CD14-positive monocyte (primary cell): ENCODE results near the gene NR6A1. TPM values are rescaled to one million over a fixed set of nuclear protein-coding genes. Genes with fewer than 3 reads are reported as not detected.

Experiments used
- DNase-seq, 3 donors: peaks; one replicate each; pipeline ENCODE4 v3.0.0-alpha.2; 2011 to 2022
- H2AFZ ChIP-seq: 2 replicates; pipeline ENCODE4 v1.6.0; 2012; ENCODE audit warnings: mild to moderate bottlenecking, low read depth, low read length, inconsistent platforms; ENCODE audit not compliant: insufficient read depth, poor library complexity, severe bottlenecking
- H3K27ac ChIP-seq, 2 donors: 1 replicate in 1 of 2; 2 replicates in 1 of 2; pipeline ENCODE4 v1.5.1; 2012 to 2013; ENCODE audit warnings: low read length in 2 of 2, control low read depth in 1 of 2, inconsistent platforms in 1 of 2, low read depth in 1 of 2, mild to moderate bottlenecking in 1 of 2
- H3K27me3 ChIP-seq, 2 donors: one replicate each; pipeline versions ENCODE4 v1.6.0 to v1.6.1; 2011 to 2013; ENCODE audit warnings: low read length in 2 of 2; ENCODE audit not compliant: control insufficient read depth in 2 of 2, insufficient read depth in 2 of 2
- H3K36me3 ChIP-seq, 2 donors: replicated peaks in 1 of 2; 1 replicate in 1 of 2; 2 replicates in 1 of 2; pipeline versions ENCODE4 v1.5.1 to v1.6.1; 2012 to 2013; ENCODE audit warnings: low read length in 2 of 2, control low read depth in 1 of 2, inconsistent platforms in 1 of 2, mild to moderate bottlenecking in 1 of 2; ENCODE audit not compliant: insufficient read depth in 2 of 2, control insufficient read depth in 1 of 2
- H3K4me1 ChIP-seq, 2 donors: 1 replicate in 1 of 2; 2 replicates in 1 of 2; pipeline versions ENCODE4 v1.5.1 to v1.6.1; 2012 to 2013; ENCODE audit warnings: low read length in 2 of 2, control low read depth in 1 of 2, inconsistent platforms in 1 of 2, mild to moderate bottlenecking in 1 of 2, moderate library complexity in 1 of 2; ENCODE audit not compliant: insufficient read depth in 2 of 2, control insufficient read depth in 1 of 2
- H3K4me2 ChIP-seq: replicated peaks from 2 replicates; pipeline ENCODE3; 2012; ENCODE audit warnings: low read length, moderate library complexity, mild to moderate bottlenecking; ENCODE audit not compliant: poor library complexity, severe bottlenecking; ENCODE audit errors: extremely low read depth
- H3K4me3 ChIP-seq, 3 experiments: fragments of 200-600 bp in 1 of 3; sonication (generic) in 1 of 3; replicated peaks in 1 of 3; 1 replicate in 2 of 3; 2 replicates in 1 of 3; pipeline ENCODE4 v1.5.1; 2011 to 2013; ENCODE audit warnings: low read length in 3 of 3, mild to moderate bottlenecking in 3 of 3, control low read depth in 2 of 3, low read depth in 2 of 3, inconsistent platforms in 1 of 3, moderate library complexity in 1 of 3
- H3K79me2 ChIP-seq: 2 replicates; pipeline ENCODE4 v1.6.0; 2012; ENCODE audit warnings: mild to moderate bottlenecking, control low read depth, inconsistent platforms, low read length, moderate library complexity; ENCODE audit not compliant: insufficient read depth
- H3K9ac ChIP-seq: 2 replicates; pipeline ENCODE4 v1.6.0; 2017; ENCODE audit warnings: low read length, mild to moderate bottlenecking; ENCODE audit not compliant: insufficient read depth, poor library complexity, severe bottlenecking
- H3K9me3 ChIP-seq, 2 donors: replicated peaks in 1 of 2; 1 replicate in 1 of 2; 2 replicates in 1 of 2; pipeline versions ENCODE4 v1.5.1 to v1.6.1; 2012 to 2013; ENCODE audit warnings: low read length in 2 of 2, control low read depth in 1 of 2; ENCODE audit not compliant: control insufficient read depth in 1 of 2, insufficient read depth in 1 of 2
- H4K20me1 ChIP-seq: 2 replicates; pipeline ENCODE4 v1.6.0; 2012; ENCODE audit warnings: mild to moderate bottlenecking, low read length, control low read depth, moderate library complexity; ENCODE audit not compliant: insufficient read depth
- H3K27ac Mint-ChIP-seq, 7 donors: one replicate each; pipeline ENCODE4 v1.8.0; 2020; ENCODE audit warnings: mild to moderate bottlenecking in 7 of 7, mixed read lengths in 7 of 7, moderate library complexity in 6 of 7, inconsistent platforms in 2 of 7
- H3K27me3 Mint-ChIP-seq, 3 donors: one replicate each; pipeline ENCODE4 v1.8.0; 2021 to 2022; ENCODE audit warnings: low read depth in 3 of 3, mild to moderate bottlenecking in 3 of 3, mixed read lengths in 3 of 3, moderate library complexity in 3 of 3, inconsistent platforms in 1 of 3
- H3K36me3 Mint-ChIP-seq, 2 donors: one replicate each; pipeline ENCODE4 v1.8.0; 2020; ENCODE audit warnings: mixed read lengths in 2 of 2, inconsistent platforms in 1 of 2, mild to moderate bottlenecking in 1 of 2
- H3K4me1 Mint-ChIP-seq: one replicate; pipeline ENCODE4 v1.8.0; 2020; ENCODE audit warnings: mild to moderate bottlenecking, mixed read lengths
- H3K4me3 Mint-ChIP-seq, 2 donors: one replicate each; pipeline ENCODE4 v1.8.0; 2020; ENCODE audit warnings: mild to moderate bottlenecking in 2 of 2, mixed read lengths in 2 of 2, moderate library complexity in 1 of 2
- H3K9me3 Mint-ChIP-seq, 7 donors: one replicate each; pipeline ENCODE4 v1.8.0; 2020 to 2022; ENCODE audit warnings: mixed read lengths in 7 of 7, mild to moderate bottlenecking in 6 of 7, moderate library complexity in 6 of 7, inconsistent platforms in 2 of 7
- CTCF ChIP-seq: fragments of 200-600 bp; IDR thresholded peaks from one replicate; pipeline ENCODE4 v1.8.0; 2022; ENCODE audit warnings: antibody characterized with exemption, mild to moderate bottlenecking
- WGBS: methylation state at CpG from one replicate; pipeline ENCODE4 v1.1.5; 2013; ENCODE audit warnings: missing lambda C conversion rate; ENCODE audit not compliant: insufficient coverage; 5-methylcytosine and 5-hydroxymethylcytosine counted together
- intact Hi-C, 2 donors: fragments of 100-400 bp; cut with micrococcal nuclease; formaldehyde crosslinking; loops; one replicate each; pipeline versions ENCODE4 v1.15.0 to v1.15.1; 2023
- polyA plus RNA-seq, 3 donors: library from polyadenylated mRNA; depleted of rRNA in 1 of 3; unstranded in 2 of 3; stranded (reverse) in 1 of 3; fragments of 300-500 nt in 2 of 3; fragments of >200 nt in 1 of 3; fragmentation: Illumina TruSeq in 2 of 3; gene quantifications; 1 replicate in 2 of 3; 2 replicates in 1 of 3; pipeline ENCODE4 v1.2.3, GENCODE V29; 2012 to 2021

The NR6A1 gene
- polyA plus RNA-seq, 3 donors, result 0.15 to 2.9 (median 0.28) TPM

DNA sequence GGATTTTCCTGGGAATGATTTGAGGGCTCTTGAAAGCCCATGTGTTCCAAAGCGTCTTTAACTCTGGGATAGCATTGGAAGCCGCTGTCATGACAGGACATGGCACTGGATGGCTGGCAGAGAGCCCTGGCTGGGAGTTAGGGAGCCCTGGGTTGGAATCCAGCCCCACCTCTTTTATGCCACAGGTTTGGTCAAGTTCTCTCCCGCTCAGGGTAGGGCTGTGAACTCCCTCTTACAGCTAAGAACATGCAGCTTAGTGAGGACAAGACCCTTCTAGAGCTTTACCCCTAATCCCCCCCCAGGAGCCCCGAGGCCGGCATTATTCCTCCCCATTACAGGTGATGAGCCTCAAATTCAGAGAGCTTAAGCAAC, 43.0 kb upstream of the NR6A1 start:
- no peak overlapping the region for H3K4me2 ChIP-seq
- Mint-ChIP-seq H3K27ac (no peak overlapping the region), H3K27me3 (peaks cover 5 to 6% (median 6%) of the 10 kb centered on the region in 3 donors), H3K4me3 (no peak overlapping the region), H3K36me3 (no peaks in the 10 kb centered on the region), H3K9me3 (peaks cover 0 to 2% (median 0%) of the 10 kb centered on the region in 7 donors), H3K4me1 (no peaks in the 10 kb centered on the region)
- H3K27me3 ChIP-seq, result no peaks in the 10 kb centered on the region
- no peaks in the 10 kb centered on the region for H3K4me1 ChIP-seq
- 100% methylated on average over 3 of the region's 5 CpGs for WGBS
- H3K27ac ChIP-seq, result no peak overlapping the region
- H3K79me2 ChIP-seq, result no peaks in the 10 kb centered on the region
- H3K9me3 ChIP-seq, result no peaks in the 10 kb centered on the region
- H2AFZ ChIP-seq, result no peak overlapping the region
- no peak overlapping the region for H3K4me3 ChIP-seq
- intact Hi-C loops, result no loop called here
- DNase-seq, result no peak
- no peak for TF ChIP-seq CTCF
- H4K20me1 ChIP-seq, result no peaks in the 10 kb centered on the region
- H3K36me3 ChIP-seq, result no peaks in the 10 kb centered on the region
- H3K9ac ChIP-seq, result no peak overlapping the region

DNA sequence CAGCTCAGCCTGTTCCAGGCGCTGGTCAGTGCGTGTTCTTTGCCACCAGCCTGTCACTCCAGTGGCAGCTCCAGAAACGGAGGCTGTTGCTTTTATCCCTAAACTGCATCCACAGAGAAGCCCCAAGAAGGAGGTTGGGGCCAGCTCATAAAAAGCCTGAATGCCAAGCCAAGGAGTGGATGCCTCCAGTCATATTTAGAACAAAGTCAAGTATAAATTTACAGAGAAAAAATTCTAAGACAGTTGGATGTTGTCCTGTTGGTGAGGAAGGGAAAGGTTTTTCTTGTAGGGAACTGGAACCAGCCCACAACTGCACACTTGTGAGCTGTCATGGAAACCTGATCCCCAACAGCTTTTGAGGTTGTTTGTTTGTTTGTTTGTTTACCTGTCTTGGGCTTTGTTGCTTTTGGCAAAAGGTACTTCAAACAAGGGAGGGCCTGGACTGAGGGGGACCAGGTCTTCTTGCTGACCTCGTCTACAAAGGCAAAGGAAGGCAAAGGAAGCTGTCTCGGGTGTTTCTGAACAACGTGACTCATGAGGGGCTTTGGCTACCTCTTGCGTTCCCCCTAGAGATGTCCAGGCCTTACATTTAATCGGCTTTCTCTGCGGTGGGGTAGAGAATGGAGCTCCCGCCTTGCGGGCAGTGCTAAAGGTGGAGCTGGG, 42.5 kb upstream of the NR6A1 start:
- intact Hi-C loops, result no loop called here
- H3K4me1 ChIP-seq, result no peaks in the 10 kb centered on the region
- Mint-ChIP-seq H3K4me1 (no peaks in the 10 kb centered on the region), H3K27ac (no peak overlapping the region), H3K9me3 (peaks cover 0 to 2% (median 0%) of the 10 kb centered on the region in 7 donors), H3K36me3 (no peaks in the 10 kb centered on the region), H3K4me3 (no peak overlapping the region), H3K27me3 (peaks cover 5 to 6% (median 6%) of the 10 kb centered on the region in 3 donors)
- 91% methylated on average over 11 of the region's 11 CpGs for WGBS
- H3K4me3 ChIP-seq, result no peak overlapping the region
- no peak for DNase-seq
- no peak for TF ChIP-seq CTCF
- no peaks in the 10 kb centered on the region for H3K79me2 ChIP-seq
- H3K9me3 ChIP-seq, result no peaks in the 10 kb centered on the region
- H4K20me1 ChIP-seq, result no peaks in the 10 kb centered on the region
- peak overlapping the region; percentile 27 for H3K9ac ChIP-seq
- no peaks in the 10 kb centered on the region for H3K27me3 ChIP-seq
- H3K27ac ChIP-seq, result no peak overlapping the region
- H3K36me3 ChIP-seq, result no peaks in the 10 kb centered on the region
- H2AFZ ChIP-seq, result no peak overlapping the region
- no peak overlapping the region for H3K4me2 ChIP-seq
